NCI-H1694 treated with DMSO at 0.1 percent for 48 hours (cell line): ENCODE measurements around the gene ALKBH3.

ENCODE experiments used
- DNase-seq: peaks from one replicate; lab custom pipeline; 2025; lab: John Stamatoyannopoulos, UW

Gene ALKBH3

GRCh38 chr11:43962383-43963278, 82.0 kb downstream of the ALKBH3 start:
- DNase-seq, result no peak

GRCh38 chr11:43963279-43963620, 82.6 kb downstream of the ALKBH3 start:
- DNase-seq, result no peak

GRCh38 chr11:43967661-43968060, 87.0 kb downstream of the ALKBH3 start:
- DNase-seq, result no peak

GRCh38 chr11:43968719-43969118, 88.1 kb downstream of the ALKBH3 start:
- DNase-seq, result no peak

GRCh38 chr11:43969543-43969942, 88.9 kb downstream of the ALKBH3 start:
- peak; percentile 5 for DNase-seq
